ENCODE data around the gene COA4.
"Not testable (repeated sequence)": the region's sequence is repeated elsewhere in the genome, so short reads cannot be mapped to it uniquely, and the experiment has no call there.

Gene COA4

GRCh38 chr11:73876424-73877310 is at the start of gene COA4, which contains the start of gene PAAF1:
Gene COA4, minus strand, starts transcription at chr11:73876846. Its CDS starts 3,468 bp downstream, at chr11:73873378.
Gene PAAF1, plus strand, starts transcription at chr11:73876999. Its CDS starts 23 bp downstream, at chr11:73877022.
- DNase-seq (ENCODE audit: low spot score) = peak; percentile 95

- no peak for DNase-seq (ENCODE audit: low spot score)
Observed at GRCh38 chr11:73921180-73921579, 44.5 kb upstream of the COA4 start.

GRCh38 chr11:73916435-73916834 is 39.8 kb upstream of the COA4 start:
- no peak for DNase-seq (ENCODE audit: low spot score)

GRCh38 chr11:73914284-73914683 is 37.6 kb upstream of the COA4 start:
- DNase-seq (ENCODE audit: low spot score) = no peak

- DNase-seq (ENCODE audit: low spot score) = no peak
Observed at GRCh38 chr11:73913472-73913871, 36.8 kb upstream of the COA4 start.

GRCh38 chr11:73912026-73912425 is 35.4 kb upstream of the COA4 start:
- DNase-seq (ENCODE audit: low spot score) = no peak

- DNase-seq (ENCODE audit: low spot score) = peak; percentile 12
Observed at GRCh38 chr11:73907191-73907590, 30.5 kb upstream of the COA4 start.

GRCh38 chr11:73902303-73902702 is 25.7 kb upstream of the COA4 start:
- DNase-seq (ENCODE audit: low spot score) = no peak

- no peak for DNase-seq (ENCODE audit: low spot score)
Observed at GRCh38 chr11:73894725-73895335, 18.2 kb upstream of the COA4 start.

GRCh38 chr11:73893041-73893440 is 16.4 kb upstream of the COA4 start:
- DNase-seq (ENCODE audit: low spot score) = no peak

GRCh38 chr11:73889536-73889935 is 12.9 kb upstream of the COA4 start:
- no peak for DNase-seq (ENCODE audit: low spot score)

- no peak for DNase-seq (ENCODE audit: low spot score)
Observed at GRCh38 chr11:73889019-73889418, 12.4 kb upstream of the COA4 start.

- no peak for DNase-seq (ENCODE audit: low spot score)
Observed at GRCh38 chr11:73888244-73888643, 11.6 kb upstream of the COA4 start.

- no peak for DNase-seq (ENCODE audit: low spot score)
Observed at GRCh38 chr11:73883856-73884255, 7.2 kb upstream of the COA4 start.

GRCh38 chr11:73880449-73880848 is 3.8 kb upstream of the COA4 start:
- not testable (repeated sequence) for DNase-seq (ENCODE audit: low spot score)

- no peak for DNase-seq (ENCODE audit: low spot score)
Observed at GRCh38 chr11:73878771-73879170, 2.1 kb upstream of the COA4 start.

- DNase-seq (ENCODE audit: low spot score) = no peak
Observed at GRCh38 chr11:73875840-73876239, 806 bp downstream of the COA4 start.

GRCh38 chr11:73875380-73875779 is 1.3 kb downstream of the COA4 start:
- DNase-seq (ENCODE audit: low spot score) = no peak

- DNase-seq (ENCODE audit: low spot score) = no peak
Observed at GRCh38 chr11:73872749-73873357, 3.8 kb downstream of the COA4 start.

- no peak for DNase-seq (ENCODE audit: low spot score)
Observed at GRCh38 chr11:73870261-73870660, 6.4 kb downstream of the COA4 start.

- DNase-seq (ENCODE audit: low spot score) = no peak
Observed at GRCh38 chr11:73869332-73869949, 7.2 kb downstream of the COA4 start.

GRCh38 chr11:73866586-73866996 is 10.1 kb downstream of the COA4 start:
- DNase-seq (ENCODE audit: low spot score) = no peak
